Activated CD4-positive, alpha-beta T cell treated with anti-CD3 and anti-CD28 coated beads, Interleukin-2, amount 50 U/mL, for 1 hour (primary cell): ENCODE data around the gene NUP62.
"Not testable (repeated sequence)": the region's sequence is repeated elsewhere in the genome, so short reads cannot be mapped to it uniquely, and the experiment has no call there.

ENCODE experiments used
- DNase-seq: peaks from one replicate; pipeline ENCODE4 v3.0.0-alpha.2; 2020

NUP62 gene

GRCh38 chr19:49929121-49929610, at the start of gene NUP62, which contains the start of gene ATF5:
NUP62 (minus strand) TSS chr19:49929504; CDS start chr19:49909807, 19,697 bp downstream.
ATF5 (plus strand) TSS chr19:49929205; CDS start chr19:49930851, 1,646 bp downstream.
- peak; percentile 91 for DNase-seq

GRCh38 chr19:49978324-49978723, 49.0 kb upstream of the NUP62 start:
- no peak for DNase-seq

- no peak for DNase-seq
Observed at GRCh38 chr19:49977881-49978280, 48.6 kb upstream of the NUP62 start.

- no peak for DNase-seq
Observed at GRCh38 chr19:49977076-49977475, 47.8 kb upstream of the NUP62 start.

GRCh38 chr19:49976496-49976895, 47.2 kb upstream of the NUP62 start:
- no peak for DNase-seq

- DNase-seq = no peak
Observed at GRCh38 chr19:49975051-49975450, 45.7 kb upstream of the NUP62 start.

- no peak for DNase-seq
Observed at GRCh38 chr19:49973987-49974386, 44.7 kb upstream of the NUP62 start.

- DNase-seq = no peak
Observed at GRCh38 chr19:49972841-49973240, 43.5 kb upstream of the NUP62 start.

- no peak for DNase-seq
Observed at GRCh38 chr19:49971991-49972411, 42.7 kb upstream of the NUP62 start.

GRCh38 chr19:49969355-49969754, 40.1 kb upstream of the NUP62 start:
- DNase-seq = not testable (repeated sequence)

GRCh38 chr19:49968279-49968922, 39.1 kb upstream of the NUP62 start:
- no peak for DNase-seq

- DNase-seq = not testable (repeated sequence)
Observed at GRCh38 chr19:49960980-49961379, 31.7 kb upstream of the NUP62 start, which contains the start of gene SIGLEC11. SIGLEC11 (minus strand) TSS chr19:49961172; CDS start chr19:49961081, 91 bp downstream.

GRCh38 chr19:49959892-49960291, 30.6 kb upstream of the NUP62 start:
- DNase-seq = not testable (repeated sequence)

- DNase-seq = not testable (repeated sequence)
Observed at GRCh38 chr19:49958596-49958995, 29.3 kb upstream of the NUP62 start.

- DNase-seq = not testable (repeated sequence)
Observed at GRCh38 chr19:49958144-49958543, 28.8 kb upstream of the NUP62 start.

- DNase-seq = no peak
Observed at GRCh38 chr19:49957262-49957915, 28.1 kb upstream of the NUP62 start.

GRCh38 chr19:49956115-49956495, 26.8 kb upstream of the NUP62 start:
- DNase-seq = no peak

GRCh38 chr19:49954933-49955332, 25.6 kb upstream of the NUP62 start:
- no peak for DNase-seq

- no peak for DNase-seq
Observed at GRCh38 chr19:49954092-49954829, 25.0 kb upstream of the NUP62 start.

GRCh38 chr19:49953416-49953815, 24.1 kb upstream of the NUP62 start:
- DNase-seq = no peak

GRCh38 chr19:49952906-49953305, 23.6 kb upstream of the NUP62 start:
- DNase-seq = no peak

GRCh38 chr19:49952479-49952836, 23.2 kb upstream of the NUP62 start:
- no peak for DNase-seq

GRCh38 chr19:49951806-49952478, 22.6 kb upstream of the NUP62 start:
- no peak for DNase-seq
